Tibial artery (tissue), 4 donors: ENCODE results near the gene PTPN14.

Experiments used
- DNase-seq, 2 donors: peaks; one replicate each; pipeline ENCODE4 v3.0.0-alpha.2; 2019
- H3K27ac ChIP-seq, 2 donors: fragments of 200-600 bp; sonication (generic) in 1 of 2; 1 replicate in 1 of 2; 2 replicates in 1 of 2; pipeline ENCODE4 v1.5.1; 2018 to 2019; ENCODE audit warnings: mild to moderate bottlenecking in 1 of 2
- H3K27me3 ChIP-seq, 2 donors: fragments of 200-600 bp; sonication (generic) in 1 of 2; one replicate each; pipeline versions ENCODE4 v1.5.1 to v1.6.0; 2016 to 2019
- H3K36me3 ChIP-seq, 3 donors: fragments of 200-600 bp; sonication (generic) in 2 of 3; one replicate each; pipeline ENCODE4 v1.5.1; 2016 to 2019; ENCODE audit warnings: mild to moderate bottlenecking in 2 of 3
- H3K4me1 ChIP-seq, 4 donors: fragments of 200-600 bp; sonication (generic) in 2 of 4; 1 replicate in 3 of 4; 2 replicates in 1 of 4; pipeline ENCODE4 v1.5.1; 2016 to 2019
- H3K4me3 ChIP-seq, 2 donors: fragments of 200-600 bp; sonication (generic) in 1 of 2; 1 replicate in 1 of 2; 2 replicates in 1 of 2; pipeline ENCODE4 v1.5.1; 2018 to 2019; ENCODE audit warnings: mild to moderate bottlenecking in 2 of 2
- H3K9me3 ChIP-seq, 3 donors: fragments of 200-600 bp; sonication (generic) in 1 of 3; one replicate each; pipeline ENCODE4 v1.5.1; 2016 to 2019
- CTCF ChIP-seq, 2 experiments: fragments of 200-600 bp in 1 of 2; fragments of 450-650 bp in 1 of 2; IDR thresholded peaks; one replicate each; pipeline ENCODE4 v1.5.1; 2017 to 2019; ENCODE audit warnings: antibody characterized with exemption in 2 of 2, mild to moderate bottlenecking in 1 of 2, moderate library complexity in 1 of 2
- intact Hi-C: fragments of 100-400 bp; cut with DNase I; formaldehyde crosslinking; loops from one replicate; pipeline ENCODE4 v1.15.0; 2023; ENCODE audit warnings: low total_unique reads

Gene PTPN14

DNA sequence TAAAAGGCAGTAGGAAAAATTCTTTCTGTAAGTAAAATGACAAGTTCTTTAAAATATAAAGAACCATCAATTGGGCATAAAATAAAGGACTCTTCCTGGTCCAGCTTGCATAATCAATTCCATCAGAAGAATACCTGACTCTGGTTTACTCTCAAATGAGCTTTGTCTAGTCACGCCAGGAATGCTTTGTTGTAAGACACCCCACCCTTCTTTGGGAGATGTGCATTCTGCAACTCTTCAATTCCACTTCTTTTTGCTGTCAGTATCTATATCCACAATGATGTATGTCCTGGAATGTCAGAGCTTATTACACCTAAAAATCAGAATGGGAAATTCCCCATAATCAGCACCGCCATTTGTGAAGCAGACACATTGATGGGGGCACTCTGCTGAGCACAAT lies 76.1 kb downstream of the PTPN14 start:
- H3K27me3 ChIP-seq = no peaks in the 10 kb centered on the region
- no peak overlapping the region for H3K4me3 ChIP-seq
- no peak overlapping the region for H3K27ac ChIP-seq
- H3K9me3 ChIP-seq = no peaks in the 10 kb centered on the region
- DNase-seq = no peak
- H3K4me1 ChIP-seq = peaks cover 0 to 32% (median 8%) of the 10 kb centered on the region in 4 donors
- intact Hi-C loops = no loop called here
- no peaks in the 10 kb centered on the region for H3K36me3 ChIP-seq
- no peak for TF ChIP-seq CTCF (IDR thresholded peaks at IDR 0.05)

DNA sequence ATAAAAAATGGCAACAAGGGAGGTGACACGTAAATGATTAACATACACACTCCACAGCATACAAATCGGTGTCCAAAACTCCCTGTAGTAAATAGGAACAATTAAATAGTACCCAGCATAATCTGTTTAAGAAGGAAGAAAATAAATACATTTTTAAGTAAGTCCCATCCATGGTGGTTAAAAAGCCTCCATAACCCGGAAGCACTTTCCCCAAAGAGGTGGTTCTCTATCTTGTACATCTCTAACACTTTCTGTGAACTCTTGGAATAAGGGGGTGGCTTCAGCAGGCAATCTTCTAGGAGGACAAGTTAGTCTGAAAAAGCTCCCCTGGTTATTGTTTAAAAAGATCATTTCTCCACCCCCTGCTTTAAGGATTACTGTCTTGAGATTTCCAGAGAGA lies 76.9 kb downstream of the PTPN14 start:
- H3K9me3 ChIP-seq = no peaks in the 10 kb centered on the region
- H3K36me3 ChIP-seq = no peaks in the 10 kb centered on the region
- no peak for TF ChIP-seq CTCF (IDR thresholded peaks at IDR 0.05)
- DNase-seq = no peak
- intact Hi-C loops = no loop called here
- no peaks in the 10 kb centered on the region for H3K27me3 ChIP-seq
- no peak overlapping the region for H3K4me3 ChIP-seq
- peaks cover 0 to 32% (median 9%) of the 10 kb centered on the region in 4 donors for H3K4me1 ChIP-seq
- H3K27ac ChIP-seq = no peak overlapping the region

GRCh38 chr1:214473862-214474261 lies 77.5 kb downstream of the PTPN14 start:
- no peak overlapping the region for H3K27ac ChIP-seq

GRCh38 chr1:214473387-214473786 lies 78.0 kb downstream of the PTPN14 start:
- no peaks in the 10 kb centered on the region for H3K27me3 ChIP-seq
- no peak overlapping the region for H3K4me3 ChIP-seq
- peaks cover 0 to 38% (median 9%) of the 10 kb centered on the region in 4 donors for H3K4me1 ChIP-seq
- no peak overlapping the region for H3K27ac ChIP-seq
- H3K9me3 ChIP-seq = no peaks in the 10 kb centered on the region
- no peak for DNase-seq
- H3K36me3 ChIP-seq = no peaks in the 10 kb centered on the region
- no peak for TF ChIP-seq CTCF (IDR thresholded peaks at IDR 0.05)
- intact Hi-C loops = no loop called here

More at GRCh38 chr1:214473862-214474261, 77.5 kb downstream of the PTPN14 start:
- Histone ChIP-seq H3K9me3 (no peaks in the 10 kb centered on the region), H3K4me1 (peaks cover 0 to 36% (median 9%) of the 10 kb centered on the region in 4 donors), H3K27me3 (no peaks in the 10 kb centered on the region), H3K4me3 (no peak overlapping the region), H3K36me3 (no peaks in the 10 kb centered on the region)
- TF ChIP-seq CTCF (IDR thresholded peaks at IDR 0.05) = no peak
- intact Hi-C loops = no loop called here
- no peak for DNase-seq

DNA sequence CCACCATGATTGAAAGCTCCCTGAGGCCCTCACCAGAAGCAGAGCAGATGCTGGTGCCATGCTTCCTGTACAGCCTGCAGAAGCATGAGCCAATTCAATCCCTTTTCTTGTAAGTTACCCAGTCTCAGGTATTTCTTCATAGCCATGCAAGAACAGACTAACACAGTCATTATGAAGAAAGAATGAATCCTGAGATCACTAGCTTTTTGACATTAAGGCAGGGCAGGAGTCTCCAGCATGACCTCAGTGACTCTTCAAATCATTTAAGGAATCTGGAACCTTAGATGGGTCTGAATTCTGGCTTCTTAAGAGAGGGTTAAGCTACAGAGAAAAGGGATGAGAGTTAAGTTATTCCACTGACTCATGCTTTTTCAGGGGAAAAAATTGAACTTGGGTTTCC lies 79.0 kb downstream of the PTPN14 start:
- no peak overlapping the region for H3K4me3 ChIP-seq
- H3K36me3 ChIP-seq = no peaks in the 10 kb centered on the region
- peaks cover 0 to 33% (median 8%) of the 10 kb centered on the region in 4 donors for H3K4me1 ChIP-seq
- no peak overlapping the region for H3K27ac ChIP-seq
- H3K27me3 ChIP-seq = no peaks in the 10 kb centered on the region
- DNase-seq = no peak
- no peak for TF ChIP-seq CTCF (IDR thresholded peaks at IDR 0.05)
- intact Hi-C loops = no loop called here
- H3K9me3 ChIP-seq = no peaks in the 10 kb centered on the region

GRCh38 chr1:214471458-214471857 lies 79.9 kb downstream of the PTPN14 start:
- Histone ChIP-seq H3K36me3 (no peaks in the 10 kb centered on the region), H3K4me3 (no peak overlapping the region), H3K4me1 (peaks cover 0 to 34% (median 14%) of the 10 kb centered on the region in 4 donors), H3K27ac (no peak overlapping the region), H3K27me3 (no peaks in the 10 kb centered on the region), H3K9me3 (no peaks in the 10 kb centered on the region)
- intact Hi-C loops = no loop called here
- no peak for TF ChIP-seq CTCF (IDR thresholded peaks at IDR 0.05)
- no peak for DNase-seq
